ENCODE results near the gene RUSC2.
"Not testable (repeated sequence)": the region's sequence is repeated elsewhere in the genome, so short reads cannot be mapped to it uniquely, and the experiment has no call there.

Gene RUSC2

GRCh38 chr9:35489313-35490154 lies at the start of gene RUSC2:
TSS of gene RUSC2 (plus strand) at chr9:35490111. CDS start at chr9:35546522, 56,411 bp downstream.
- peaks cover 0 to 3% of the 10 kb centered on the region in 2 donors for H3K9me3 ChIP-seq (ENCODE audit: control insufficient read depth in 1 of 2, low read length in 2 of 2)
- no peaks in the 10 kb centered on the region for H3K27me3 ChIP-seq (ENCODE audit: low read depth, low read length)
- H3K4me3 ChIP-seq (ENCODE audit: low read depth in 1 of 2, low read length in 2 of 2): peak within 1 kb of the TSS; percentile 74 to 88
- H3K4me1 ChIP-seq (ENCODE audit: control insufficient read depth in 1 of 2, insufficient read depth in 2 of 2, low read length in 2 of 2): peaks cover 4 to 16% of the 10 kb centered on the region in 2 donors
- peak within 1 kb of the TSS; percentile 90 for H3K27ac ChIP-seq (ENCODE audit: low read length)
- peaks cover 0 to 5% of the 10 kb centered on the region in 2 donors for H3K36me3 ChIP-seq (ENCODE audit: control insufficient read depth in 1 of 2, insufficient read depth in 2 of 2, low read length in 2 of 2)

- Histone ChIP-seq H3K27ac (ENCODE audit: low read length) (no peak overlapping the region), H3K4me1 (ENCODE audit: control insufficient read depth in 1 of 2, insufficient read depth in 2 of 2, low read length in 2 of 2) (no peaks in the 10 kb centered on the region), H3K36me3 (ENCODE audit: control insufficient read depth in 1 of 2, insufficient read depth in 2 of 2, low read length in 2 of 2) (no peaks in the 10 kb centered on the region), H3K4me3 (ENCODE audit: low read depth in 1 of 2, low read length in 2 of 2) (no peak overlapping the region), H3K9me3 (ENCODE audit: control insufficient read depth in 1 of 2, low read length in 2 of 2) (no peaks in the 10 kb centered on the region), H3K27me3 (ENCODE audit: low read depth, low read length) (no peaks in the 10 kb centered on the region)
These were observed 43.9 kb upstream of the RUSC2 start for GRCh38 chr9:35446012-35446411.

- Histone ChIP-seq H3K4me1 (ENCODE audit: control insufficient read depth in 1 of 2, insufficient read depth in 2 of 2, low read length in 2 of 2) (no peaks in the 10 kb centered on the region), H3K4me3 (ENCODE audit: low read depth in 1 of 2, low read length in 2 of 2) (no peak overlapping the region), H3K36me3 (ENCODE audit: control insufficient read depth in 1 of 2, insufficient read depth in 2 of 2, low read length in 2 of 2) (no peaks in the 10 kb centered on the region), H3K27me3 (ENCODE audit: low read depth, low read length) (no peaks in the 10 kb centered on the region), H3K27ac (ENCODE audit: low read length) (no peak overlapping the region), H3K9me3 (ENCODE audit: control insufficient read depth in 1 of 2, low read length in 2 of 2) (no peaks in the 10 kb centered on the region)
These were observed 41.4 kb upstream of the RUSC2 start for GRCh38 chr9:35448496-35448895.

GRCh38 chr9:35452481-35452880 lies 37.4 kb upstream of the RUSC2 start:
- Histone ChIP-seq H3K4me1 (ENCODE audit: control insufficient read depth in 1 of 2, insufficient read depth in 2 of 2, low read length in 2 of 2) (no peaks in the 10 kb centered on the region), H3K27ac (ENCODE audit: low read length) (no peak overlapping the region), H3K27me3 (ENCODE audit: low read depth, low read length) (no peaks in the 10 kb centered on the region), H3K36me3 (ENCODE audit: control insufficient read depth in 1 of 2, insufficient read depth in 2 of 2, low read length in 2 of 2) (no peaks in the 10 kb centered on the region), H3K4me3 (ENCODE audit: low read depth in 1 of 2, low read length in 2 of 2) (no peak overlapping the region), H3K9me3 (ENCODE audit: control insufficient read depth in 1 of 2, low read length in 2 of 2) (no peaks in the 10 kb centered on the region)

GRCh38 chr9:35453786-35454185 lies 36.1 kb upstream of the RUSC2 start:
- no peak overlapping the region for H3K4me3 ChIP-seq (ENCODE audit: low read depth in 1 of 2, low read length in 2 of 2)
- no peaks in the 10 kb centered on the region for H3K36me3 ChIP-seq (ENCODE audit: control insufficient read depth in 1 of 2, insufficient read depth in 2 of 2, low read length in 2 of 2)
- H3K4me1 ChIP-seq (ENCODE audit: control insufficient read depth in 1 of 2, insufficient read depth in 2 of 2, low read length in 2 of 2): no peaks in the 10 kb centered on the region
- no peaks in the 10 kb centered on the region for H3K27me3 ChIP-seq (ENCODE audit: low read depth, low read length)
- no peaks in the 10 kb centered on the region for H3K9me3 ChIP-seq (ENCODE audit: control insufficient read depth in 1 of 2, low read length in 2 of 2)
- H3K27ac ChIP-seq (ENCODE audit: low read length): no peak overlapping the region

GRCh38 chr9:35464141-35465025 lies 25.5 kb upstream of the RUSC2 start:
- no peaks in the 10 kb centered on the region for H3K27me3 ChIP-seq (ENCODE audit: low read depth, low read length)
- H3K27ac ChIP-seq (ENCODE audit: low read length): no peak overlapping the region
- no peaks in the 10 kb centered on the region for H3K36me3 ChIP-seq (ENCODE audit: control insufficient read depth in 1 of 2, insufficient read depth in 2 of 2, low read length in 2 of 2)
- no peaks in the 10 kb centered on the region for H3K4me1 ChIP-seq (ENCODE audit: control insufficient read depth in 1 of 2, insufficient read depth in 2 of 2, low read length in 2 of 2)
- peaks cover 3 to 11% of the 10 kb centered on the region in 2 donors for H3K9me3 ChIP-seq (ENCODE audit: control insufficient read depth in 1 of 2, low read length in 2 of 2)
- H3K4me3 ChIP-seq (ENCODE audit: low read depth in 1 of 2, low read length in 2 of 2): no peak overlapping the region

GRCh38 chr9:35470340-35470739 lies 19.6 kb upstream of the RUSC2 start:
- Histone ChIP-seq H3K27me3 (ENCODE audit: low read depth, low read length) (no peaks in the 10 kb centered on the region), H3K4me1 (ENCODE audit: control insufficient read depth in 1 of 2, insufficient read depth in 2 of 2, low read length in 2 of 2) (no peaks in the 10 kb centered on the region), H3K9me3 (ENCODE audit: control insufficient read depth in 1 of 2, low read length in 2 of 2) (no peaks in the 10 kb centered on the region), H3K4me3 (ENCODE audit: low read depth in 1 of 2, low read length in 2 of 2) (no peak overlapping the region), H3K27ac (ENCODE audit: low read length) (no peak overlapping the region), H3K36me3 (ENCODE audit: control insufficient read depth in 1 of 2, insufficient read depth in 2 of 2, low read length in 2 of 2) (no peaks in the 10 kb centered on the region)

GRCh38 chr9:35470894-35471293 lies 19.0 kb upstream of the RUSC2 start:
- Histone ChIP-seq H3K9me3 (ENCODE audit: control insufficient read depth in 1 of 2, low read length in 2 of 2) (no peaks in the 10 kb centered on the region), H3K27ac (ENCODE audit: low read length) (no peak overlapping the region), H3K4me1 (ENCODE audit: control insufficient read depth in 1 of 2, insufficient read depth in 2 of 2, low read length in 2 of 2) (no peaks in the 10 kb centered on the region), H3K27me3 (ENCODE audit: low read depth, low read length) (no peaks in the 10 kb centered on the region), H3K36me3 (ENCODE audit: control insufficient read depth in 1 of 2, insufficient read depth in 2 of 2, low read length in 2 of 2) (no peaks in the 10 kb centered on the region), H3K4me3 (ENCODE audit: low read depth in 1 of 2, low read length in 2 of 2) (no peak overlapping the region)

GRCh38 chr9:35476596-35476995 lies 13.3 kb upstream of the RUSC2 start:
- no peak overlapping the region for H3K4me3 ChIP-seq (ENCODE audit: low read depth in 1 of 2, low read length in 2 of 2)
- peaks cover 0 to 6% of the 10 kb centered on the region in 2 donors for H3K4me1 ChIP-seq (ENCODE audit: control insufficient read depth in 1 of 2, insufficient read depth in 2 of 2, low read length in 2 of 2)
- no peaks in the 10 kb centered on the region for H3K9me3 ChIP-seq (ENCODE audit: control insufficient read depth in 1 of 2, low read length in 2 of 2)
- H3K36me3 ChIP-seq (ENCODE audit: control insufficient read depth in 1 of 2, insufficient read depth in 2 of 2, low read length in 2 of 2): no peaks in the 10 kb centered on the region
- no peak overlapping the region for H3K27ac ChIP-seq (ENCODE audit: low read length)
- no peaks in the 10 kb centered on the region for H3K27me3 ChIP-seq (ENCODE audit: low read depth, low read length)

- not testable (repeated sequence) for H3K4me3 ChIP-seq (ENCODE audit: low read depth in 1 of 2, low read length in 2 of 2); H3K27ac ChIP-seq (ENCODE audit: low read length); H3K4me1 ChIP-seq (ENCODE audit: control insufficient read depth in 1 of 2, insufficient read depth in 2 of 2, low read length in 2 of 2); H3K9me3 ChIP-seq (ENCODE audit: control insufficient read depth in 1 of 2, low read length in 2 of 2); H3K36me3 ChIP-seq (ENCODE audit: control insufficient read depth in 1 of 2, insufficient read depth in 2 of 2, low read length in 2 of 2); H3K27me3 ChIP-seq (ENCODE audit: low read depth, low read length)
These were observed 12.6 kb upstream of the RUSC2 start for GRCh38 chr9:35477211-35477855.

- peaks cover 0 to 6% of the 10 kb centered on the region in 2 donors for H3K4me1 ChIP-seq (ENCODE audit: control insufficient read depth in 1 of 2, insufficient read depth in 2 of 2, low read length in 2 of 2)
- H3K4me3 ChIP-seq (ENCODE audit: low read depth in 1 of 2, low read length in 2 of 2): no peak overlapping the region
- no peaks in the 10 kb centered on the region for H3K36me3 ChIP-seq (ENCODE audit: control insufficient read depth in 1 of 2, insufficient read depth in 2 of 2, low read length in 2 of 2)
- no peak overlapping the region for H3K27ac ChIP-seq (ENCODE audit: low read length)
- no peaks in the 10 kb centered on the region for H3K27me3 ChIP-seq (ENCODE audit: low read depth, low read length)
- no peaks in the 10 kb centered on the region for H3K9me3 ChIP-seq (ENCODE audit: control insufficient read depth in 1 of 2, low read length in 2 of 2)
These were observed 11.0 kb upstream of the RUSC2 start for GRCh38 chr9:35478871-35479270.

All from muscle layer of duodenum (tissue), 2 donors.